ENCODE data around the gene MAP4K2.

DNA sequence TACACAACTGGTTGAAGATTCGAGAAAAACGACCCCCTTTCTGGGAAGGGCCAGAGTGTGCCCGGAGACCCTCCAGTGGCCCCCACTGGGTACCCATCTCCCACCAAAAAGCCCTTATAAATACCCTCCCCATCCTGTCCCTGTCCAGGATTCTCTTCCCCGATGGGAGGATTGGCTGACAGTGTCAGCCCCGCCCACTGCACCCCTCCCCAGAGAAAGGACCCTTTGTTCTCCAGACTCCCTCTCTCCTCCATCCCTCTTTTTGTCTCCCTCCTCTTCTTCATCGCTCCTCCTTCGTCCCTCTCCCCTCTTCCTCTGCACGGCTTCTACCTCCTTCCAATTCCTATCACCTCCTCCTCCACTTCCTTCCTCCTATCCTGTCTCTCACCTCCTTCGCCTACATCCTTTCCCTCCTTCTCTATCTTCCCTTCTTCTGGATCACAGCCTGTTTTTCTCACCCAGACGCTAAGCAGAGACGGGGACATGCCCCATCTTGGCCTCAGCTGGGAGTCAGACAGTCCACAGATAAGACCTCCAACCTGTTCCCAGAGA is 20.6 kb upstream of the MAP4K2 start:
- TF ChIP-seq POLR2A (IDR thresholded peaks at IDR 0.05; ENCODE audit: low read depth, low read length) (no peak), MAFK (IDR thresholded peaks at IDR 0.05; ENCODE audit: low read depth, low read length) (no peak), MAZ (IDR thresholded peaks at IDR 0.05; ENCODE audit: borderline replicate concordance, low read depth, low read length) (no peak)
- TF ChIP-seq, protein P1, sequence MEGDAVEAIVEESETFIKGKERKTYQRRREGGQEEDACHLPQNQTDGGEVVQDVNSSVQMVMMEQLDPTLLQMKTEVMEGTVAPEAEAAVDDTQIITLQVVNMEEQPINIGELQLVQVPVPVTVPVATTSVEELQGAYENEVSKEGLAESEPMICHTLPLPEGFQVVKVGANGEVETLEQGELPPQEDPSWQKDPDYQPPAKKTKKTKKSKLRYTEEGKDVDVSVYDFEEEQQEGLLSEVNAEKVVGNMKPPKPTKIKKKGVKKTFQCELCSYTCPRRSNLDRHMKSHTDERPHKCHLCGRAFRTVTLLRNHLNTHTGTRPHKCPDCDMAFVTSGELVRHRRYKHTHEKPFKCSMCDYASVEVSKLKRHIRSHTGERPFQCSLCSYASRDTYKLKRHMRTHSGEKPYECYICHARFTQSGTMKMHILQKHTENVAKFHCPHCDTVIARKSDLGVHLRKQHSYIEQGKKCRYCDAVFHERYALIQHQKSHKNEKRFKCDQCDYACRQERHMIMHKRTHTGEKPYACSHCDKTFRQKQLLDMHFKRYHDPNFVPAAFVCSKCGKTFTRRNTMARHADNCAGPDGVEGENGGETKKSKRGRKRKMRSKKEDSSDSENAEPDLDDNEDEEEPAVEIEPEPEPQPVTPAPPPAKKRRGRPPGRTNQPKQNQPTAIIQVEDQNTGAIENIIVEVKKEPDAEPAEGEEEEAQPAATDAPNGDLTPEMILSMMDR (conservative IDR thresholded peaks at IDR 0.05; ENCODE audit: low read depth, low read length), result no peak
- TF ChIP-seq, protein P2, sequence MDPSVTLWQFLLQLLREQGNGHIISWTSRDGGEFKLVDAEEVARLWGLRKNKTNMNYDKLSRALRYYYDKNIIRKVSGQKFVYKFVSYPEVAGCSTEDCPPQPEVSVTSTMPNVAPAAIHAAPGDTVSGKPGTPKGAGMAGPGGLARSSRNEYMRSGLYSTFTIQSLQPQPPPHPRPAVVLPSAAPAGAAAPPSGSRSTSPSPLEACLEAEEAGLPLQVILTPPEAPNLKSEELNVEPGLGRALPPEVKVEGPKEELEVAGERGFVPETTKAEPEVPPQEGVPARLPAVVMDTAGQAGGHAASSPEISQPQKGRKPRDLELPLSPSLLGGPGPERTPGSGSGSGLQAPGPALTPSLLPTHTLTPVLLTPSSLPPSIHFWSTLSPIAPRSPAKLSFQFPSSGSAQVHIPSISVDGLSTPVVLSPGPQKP (IDR thresholded peaks at IDR 0.05; ENCODE audit: borderline replicate concordance, low read depth, low read length), result no peak

Measured in IMR-90 (cell line).